Peyer's patch (tissue), 4 donors: ENCODE results near the gene ARHGAP22.

Experiments used
- CTCF ChIP-seq, 6 experiments: fragments of 450-650 bp in 4 of 6; fragments of 200-600 bp in 2 of 6; sonication (generic) in 1 of 6; IDR thresholded peaks; one replicate each; pipeline ENCODE4 v1.5.1; 2017 to 2019; ENCODE audit warnings: antibody characterized with exemption in 6 of 6, mild to moderate bottlenecking in 3 of 6, moderate library complexity in 1 of 6
- POLR2A ChIP-seq, 2 donors: fragments of 450-650 bp; IDR thresholded peaks; one replicate each; pipeline ENCODE4 v1.5.1; 2017; ENCODE audit warnings: antibody characterized with exemption in 2 of 2, mild to moderate bottlenecking in 2 of 2, moderate library complexity in 2 of 2

- no peak for TF ChIP-seq CTCF (IDR thresholded peaks at IDR 0.05)
- no peak for TF ChIP-seq POLR2A (IDR thresholded peaks at IDR 0.05)
Observed at GRCh38 chr10:48456808-48457761, 147.8 kb downstream of the ARHGAP22 start.
